NT2/D1 (cell line): ENCODE data around the gene PPM1L.

Source experiments
- SUZ12 ChIP-seq: IDR thresholded peaks from 2 replicates; pipeline ENCODE4 v1.6.1; 2011; ENCODE audit not compliant: insufficient read length, insufficient read depth; ENCODE audit errors: extremely low read depth
- ZNF274 ChIP-seq: IDR thresholded peaks from 2 replicates; pipeline ENCODE4 v1.6.1; 2011; ENCODE audit warnings: mild to moderate bottlenecking, low read depth, low read length

GRCh38 chr3:160916472-160916871 is 160.4 kb downstream of the PPM1L start:
- TF ChIP-seq ZNF274 = no peak
- no peak for TF ChIP-seq SUZ12
